ENCODE measurements around the gene CCDC154.

- TF ChIP-seq, protein P1, sequence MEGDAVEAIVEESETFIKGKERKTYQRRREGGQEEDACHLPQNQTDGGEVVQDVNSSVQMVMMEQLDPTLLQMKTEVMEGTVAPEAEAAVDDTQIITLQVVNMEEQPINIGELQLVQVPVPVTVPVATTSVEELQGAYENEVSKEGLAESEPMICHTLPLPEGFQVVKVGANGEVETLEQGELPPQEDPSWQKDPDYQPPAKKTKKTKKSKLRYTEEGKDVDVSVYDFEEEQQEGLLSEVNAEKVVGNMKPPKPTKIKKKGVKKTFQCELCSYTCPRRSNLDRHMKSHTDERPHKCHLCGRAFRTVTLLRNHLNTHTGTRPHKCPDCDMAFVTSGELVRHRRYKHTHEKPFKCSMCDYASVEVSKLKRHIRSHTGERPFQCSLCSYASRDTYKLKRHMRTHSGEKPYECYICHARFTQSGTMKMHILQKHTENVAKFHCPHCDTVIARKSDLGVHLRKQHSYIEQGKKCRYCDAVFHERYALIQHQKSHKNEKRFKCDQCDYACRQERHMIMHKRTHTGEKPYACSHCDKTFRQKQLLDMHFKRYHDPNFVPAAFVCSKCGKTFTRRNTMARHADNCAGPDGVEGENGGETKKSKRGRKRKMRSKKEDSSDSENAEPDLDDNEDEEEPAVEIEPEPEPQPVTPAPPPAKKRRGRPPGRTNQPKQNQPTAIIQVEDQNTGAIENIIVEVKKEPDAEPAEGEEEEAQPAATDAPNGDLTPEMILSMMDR (IDR thresholded peaks at IDR 0.05): no peak
- TF ChIP-seq EZH2 (IDR thresholded peaks at IDR 0.05) (no peak), EZH2phosphoT487 (IDR thresholded peaks at IDR 0.05) (peak; percentile 40)
These were observed 48.8 kb upstream of the CCDC154 start, which contains the start of gene TELO2 for GRCh38 chr16:1492923-1493745.
